ENCODE data around the gene RTP2.

The RTP2 gene

DNA sequence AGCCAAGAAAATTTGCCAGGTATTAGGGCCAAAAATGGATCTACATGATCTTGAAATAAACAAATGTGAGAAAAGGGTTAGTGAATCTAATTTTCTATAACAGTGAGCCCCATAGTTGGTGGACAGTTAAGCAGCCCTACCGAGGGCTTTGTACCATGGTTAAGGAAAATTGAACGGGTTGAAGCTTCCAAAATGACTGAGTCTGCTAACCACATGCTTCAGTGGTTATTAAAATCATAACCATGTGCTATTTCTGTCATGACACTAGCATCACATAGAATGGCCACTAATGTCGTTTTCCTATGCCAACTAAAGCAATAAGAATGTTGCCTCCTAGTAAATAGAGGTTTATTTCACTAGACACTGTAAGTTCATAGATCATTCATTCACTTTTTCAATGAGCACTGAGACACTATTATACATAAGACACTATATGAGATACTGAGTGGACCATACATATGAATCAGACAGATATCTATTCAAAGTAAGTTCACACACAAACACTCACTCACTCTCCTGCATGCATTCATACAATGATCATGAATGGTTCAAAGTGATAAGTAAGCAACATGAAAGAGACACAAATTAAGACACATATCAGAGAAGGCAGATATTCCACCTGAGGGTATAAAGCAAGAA is 36.5 kb downstream of the RTP2 start:
- H3K27me3 ChIP-seq (ENCODE audit: insufficient read depth, low read length): peaks cover 95% of the 10 kb centered on the region
- H3K27ac ChIP-seq (ENCODE audit: low read depth, low read length): no peak overlapping the region
- H3K36me3 ChIP-seq (ENCODE audit: insufficient read depth, low read length): no peaks in the 10 kb centered on the region
- no peak overlapping the region for H3K4me3 ChIP-seq (ENCODE audit: low read depth, low read length)
- H3K4me1 ChIP-seq (ENCODE audit: control insufficient read depth, insufficient read depth, low read length, unreplicated experiment): no peaks in the 10 kb centered on the region
- no peaks in the 10 kb centered on the region for H3K79me2 ChIP-seq (ENCODE audit: control insufficient read depth, insufficient read depth, low read length, unreplicated experiment)
- H2AFZ ChIP-seq (ENCODE audit: low read length, unreplicated experiment): no peak overlapping the region

DNA sequence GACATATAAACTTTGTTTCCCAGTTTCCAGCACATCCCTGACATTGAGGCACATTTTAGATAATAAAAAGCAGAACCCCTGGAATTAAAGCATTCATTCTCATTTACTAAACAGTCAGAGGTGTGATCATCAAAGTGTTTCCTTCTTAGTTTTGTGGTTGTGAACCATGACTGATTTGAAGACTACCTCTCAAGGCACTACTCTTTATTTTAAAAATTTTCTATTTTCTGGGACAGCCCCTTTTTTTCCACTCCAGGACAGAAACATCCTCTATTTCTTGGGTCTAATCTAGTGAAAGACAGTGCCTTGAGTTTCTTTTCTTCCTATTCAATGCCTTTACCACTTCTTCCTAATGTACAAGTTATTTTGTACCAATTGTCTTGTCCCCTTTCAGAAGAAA is 37.3 kb downstream of the RTP2 start:
- no peaks in the 10 kb centered on the region for H3K36me3 ChIP-seq (ENCODE audit: insufficient read depth, low read length)
- no peaks in the 10 kb centered on the region for H3K79me2 ChIP-seq (ENCODE audit: control insufficient read depth, insufficient read depth, low read length, unreplicated experiment)
- H2AFZ ChIP-seq (ENCODE audit: low read length, unreplicated experiment): no peak overlapping the region
- peaks cover 88% of the 10 kb centered on the region for H3K27me3 ChIP-seq (ENCODE audit: insufficient read depth, low read length)
- no peak overlapping the region for H3K4me3 ChIP-seq (ENCODE audit: low read depth, low read length)
- H3K27ac ChIP-seq (ENCODE audit: low read depth, low read length): no peak overlapping the region
- H3K4me1 ChIP-seq (ENCODE audit: control insufficient read depth, insufficient read depth, low read length, unreplicated experiment): no peaks in the 10 kb centered on the region

DNA sequence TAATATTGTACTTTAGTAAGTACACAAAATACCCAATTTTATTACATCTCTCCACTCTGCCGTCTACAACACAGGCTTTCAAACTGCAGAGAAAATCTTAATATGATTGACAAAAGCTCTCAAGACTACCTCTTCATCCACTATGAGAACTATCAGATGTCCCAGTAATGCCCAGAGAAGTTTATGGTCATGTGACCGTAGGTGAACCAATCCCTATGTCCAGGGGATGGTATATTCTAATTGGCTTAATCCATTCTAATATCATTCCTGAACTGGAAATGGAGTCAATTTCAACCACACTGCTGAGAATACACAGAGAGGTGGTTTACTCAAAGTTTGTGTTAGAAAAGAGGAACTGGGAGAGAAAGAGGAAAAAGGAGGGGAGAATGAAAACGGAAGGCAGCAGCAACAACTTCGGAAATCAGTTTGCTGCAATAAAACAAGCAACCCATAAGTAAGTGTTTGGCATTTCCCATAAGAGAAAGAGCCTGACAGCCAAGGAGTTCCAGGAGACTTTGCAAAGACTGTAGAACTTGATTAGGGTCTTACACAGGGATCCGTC is 39.4 kb downstream of the RTP2 start:
- Histone ChIP-seq H3K79me2 (ENCODE audit: control insufficient read depth, insufficient read depth, low read length, unreplicated experiment) (no peaks in the 10 kb centered on the region), H3K4me1 (ENCODE audit: control insufficient read depth, insufficient read depth, low read length, unreplicated experiment) (no peaks in the 10 kb centered on the region), H3K36me3 (ENCODE audit: insufficient read depth, low read length) (no peaks in the 10 kb centered on the region), H3K27me3 (ENCODE audit: insufficient read depth, low read length) (peaks cover 75% of the 10 kb centered on the region), H3K27ac (ENCODE audit: low read depth, low read length) (no peak overlapping the region), H2AFZ (ENCODE audit: low read length, unreplicated experiment) (no peak overlapping the region), H3K4me3 (ENCODE audit: low read depth, low read length) (no peak overlapping the region)

DNA sequence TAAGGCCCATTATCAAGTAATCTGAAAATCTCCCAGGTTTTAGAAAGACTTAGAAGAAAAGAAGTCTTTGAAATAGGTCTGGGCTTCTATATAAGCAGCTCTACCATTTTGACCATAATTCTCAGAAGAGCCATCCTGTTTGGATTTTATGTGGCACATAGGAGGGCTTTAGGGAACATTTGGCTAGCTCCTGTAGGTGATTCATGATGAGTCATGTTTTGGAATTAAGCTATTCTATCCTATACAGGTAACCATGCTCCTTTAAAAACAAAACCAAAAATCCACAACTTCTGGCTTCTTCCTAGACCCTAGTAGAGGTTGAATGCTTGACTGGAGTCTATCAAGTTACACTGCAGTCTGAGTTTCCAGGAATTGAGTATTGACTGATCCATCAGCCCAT is 41.1 kb downstream of the RTP2 start:
- no peak overlapping the region for H3K4me3 ChIP-seq (ENCODE audit: low read depth, low read length)
- H3K27me3 ChIP-seq (ENCODE audit: insufficient read depth, low read length): peaks cover 70% of the 10 kb centered on the region
- no peak overlapping the region for H3K27ac ChIP-seq (ENCODE audit: low read depth, low read length)

DNA sequence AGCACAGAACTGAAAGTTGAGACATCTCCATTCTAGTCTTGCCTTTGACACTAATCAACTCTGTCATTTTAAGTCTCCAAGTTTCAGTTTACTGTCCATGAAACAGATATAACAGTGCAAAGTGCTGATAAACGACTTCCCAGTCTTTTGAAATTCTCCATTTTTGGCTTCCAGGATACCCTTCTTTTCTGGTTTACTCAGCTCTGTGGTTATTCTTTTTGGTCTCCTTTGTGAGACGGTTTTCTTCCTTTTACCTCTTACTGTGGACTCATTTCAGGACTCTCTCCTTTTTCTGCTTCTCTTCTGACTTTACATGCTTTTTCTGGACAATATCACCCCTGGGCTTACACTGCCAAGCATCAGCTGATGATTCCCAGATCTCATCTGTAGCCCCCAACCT is 51.1 kb downstream of the RTP2 start:
- Histone ChIP-seq H3K27me3 (ENCODE audit: insufficient read depth, low read length) (peaks cover 92% of the 10 kb centered on the region), H3K36me3 (ENCODE audit: insufficient read depth, low read length) (no peaks in the 10 kb centered on the region), H2AFZ (ENCODE audit: low read length, unreplicated experiment) (no peak overlapping the region), H3K4me3 (ENCODE audit: low read depth, low read length) (no peak overlapping the region), H3K79me2 (ENCODE audit: control insufficient read depth, insufficient read depth, low read length, unreplicated experiment) (no peaks in the 10 kb centered on the region), H3K4me1 (ENCODE audit: control insufficient read depth, insufficient read depth, low read length, unreplicated experiment) (no peaks in the 10 kb centered on the region), H3K27ac (ENCODE audit: low read depth, low read length) (no peak overlapping the region)

More for the DNA sequence above, 41.1 kb downstream of the RTP2 start:
- no peaks in the 10 kb centered on the region for H3K36me3 ChIP-seq (ENCODE audit: insufficient read depth, low read length)
- H3K79me2 ChIP-seq (ENCODE audit: control insufficient read depth, insufficient read depth, low read length, unreplicated experiment): no peaks in the 10 kb centered on the region
- no peak overlapping the region for H2AFZ ChIP-seq (ENCODE audit: low read length, unreplicated experiment)
- no peaks in the 10 kb centered on the region for H3K4me1 ChIP-seq (ENCODE audit: control insufficient read depth, insufficient read depth, low read length, unreplicated experiment)
